ENCODE data around the gene VAV2.

The VAV2 gene

DNA sequence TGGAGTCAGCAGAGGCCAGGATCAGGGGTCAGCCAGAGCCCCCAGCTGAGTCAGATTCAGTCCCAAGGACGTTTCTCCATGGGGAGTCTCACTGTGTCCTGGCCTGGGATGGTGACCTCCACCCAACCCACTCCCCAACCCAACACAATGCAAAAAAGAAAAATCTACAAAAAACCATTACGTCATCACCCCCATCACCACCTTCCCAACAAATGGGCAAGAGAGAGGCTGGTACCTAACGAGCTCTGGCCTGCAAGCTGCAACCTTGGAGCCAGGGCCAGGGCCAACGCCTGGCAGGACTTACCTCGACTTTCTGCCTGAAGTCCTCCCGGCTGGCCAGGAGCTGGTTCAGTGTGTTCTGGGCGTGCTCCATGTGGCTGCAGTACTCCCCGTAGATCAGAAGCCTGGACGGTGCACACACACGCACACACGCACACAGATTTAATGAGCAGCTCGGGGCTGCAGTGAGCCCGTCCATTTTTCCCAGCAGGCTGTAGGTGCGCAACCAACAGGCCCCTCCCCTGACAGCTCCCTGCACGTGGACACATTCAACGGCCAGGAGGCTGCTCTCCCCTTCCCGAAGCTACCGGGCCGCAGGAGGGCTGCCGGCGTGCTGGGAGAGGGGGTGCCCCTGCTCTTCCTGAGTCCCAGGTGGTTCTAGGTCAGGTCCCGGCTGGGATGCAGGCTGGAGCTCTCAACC is 194.6 kb downstream of the VAV2 start:
- DNase-seq (ENCODE audit: low read depth in 2 of 2): no peak

DNA sequence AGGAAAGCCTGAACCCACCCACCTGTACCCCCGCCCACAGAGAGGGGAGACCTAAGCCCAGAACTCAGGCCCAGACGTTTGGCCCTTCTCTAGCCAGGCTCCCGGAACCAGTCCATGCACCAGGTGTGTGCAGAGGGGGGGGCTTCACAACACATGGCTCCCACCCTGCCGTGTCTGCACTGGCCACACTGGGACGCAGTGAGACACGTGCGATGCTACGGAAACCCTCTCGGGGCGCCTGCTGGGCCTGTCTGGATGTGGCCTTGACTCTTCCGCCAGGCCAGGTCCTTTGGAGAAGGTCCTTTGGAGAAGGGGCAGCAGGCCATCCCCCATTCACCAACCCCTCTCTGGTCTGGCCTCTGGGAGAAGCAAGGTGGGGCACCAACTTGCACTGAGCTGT is 195.6 kb downstream of the VAV2 start:
- DNase-seq (ENCODE audit: low read depth in 2 of 2): no peak

DNA sequence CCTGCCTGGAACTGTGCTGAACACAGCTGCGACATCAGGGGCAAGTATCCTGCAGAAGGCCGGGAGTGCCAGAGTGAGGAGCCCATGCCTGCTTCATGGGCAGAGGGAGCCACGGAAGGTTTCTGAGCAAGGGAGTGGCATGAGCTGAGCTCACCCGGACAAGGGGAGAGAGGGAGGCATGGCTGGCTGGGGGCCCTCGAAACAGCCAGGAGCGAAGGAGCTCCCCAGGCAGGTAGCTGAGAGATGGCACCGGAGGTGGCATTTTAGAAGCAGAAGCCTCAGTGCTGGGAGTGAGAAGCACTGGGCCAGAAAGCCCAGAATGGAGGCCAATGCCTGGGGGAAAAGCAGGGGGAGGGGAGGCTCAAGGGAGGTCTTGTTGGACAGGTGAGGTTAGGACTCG is 197.1 kb downstream of the VAV2 start:
- no peak for DNase-seq (ENCODE audit: low read depth in 2 of 2)

DNA sequence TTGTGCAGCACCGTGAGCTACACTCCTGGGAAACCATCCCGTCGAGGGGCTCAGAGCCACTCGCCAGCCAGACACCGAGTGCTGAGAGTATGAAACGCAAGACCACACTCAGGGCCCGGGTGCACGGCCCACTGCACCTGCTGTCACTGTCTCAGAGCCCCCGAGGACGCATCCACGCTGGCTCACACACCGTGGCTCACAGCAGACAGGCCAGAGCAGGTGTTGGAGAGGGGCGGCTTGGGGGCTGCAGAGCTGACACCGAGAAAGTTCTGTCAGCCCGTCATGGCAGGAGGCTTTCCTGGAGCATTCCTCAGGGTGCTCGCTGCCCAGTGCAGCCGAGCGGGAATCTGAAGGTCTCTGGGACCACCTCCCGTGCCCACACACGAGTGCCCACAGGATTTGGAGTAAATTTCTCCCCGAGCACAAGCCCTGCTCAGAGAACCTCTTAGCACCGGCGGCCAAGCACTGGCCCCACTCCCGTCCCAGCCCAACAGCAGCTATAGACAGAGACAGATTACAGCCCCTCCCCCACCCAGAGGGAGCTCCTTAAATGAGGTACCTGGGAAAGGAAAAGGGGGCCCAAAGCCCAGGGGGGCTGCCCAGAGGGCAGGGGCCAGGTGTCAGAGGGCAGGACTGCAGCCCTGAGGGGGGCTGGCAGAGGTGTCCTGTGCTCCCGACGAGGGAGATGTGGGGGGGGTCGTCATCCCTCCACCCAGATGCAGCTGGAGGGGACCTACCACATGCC is 197.9 kb downstream of the VAV2 start:
- no peak for DNase-seq (ENCODE audit: low read depth in 2 of 2)

DNA sequence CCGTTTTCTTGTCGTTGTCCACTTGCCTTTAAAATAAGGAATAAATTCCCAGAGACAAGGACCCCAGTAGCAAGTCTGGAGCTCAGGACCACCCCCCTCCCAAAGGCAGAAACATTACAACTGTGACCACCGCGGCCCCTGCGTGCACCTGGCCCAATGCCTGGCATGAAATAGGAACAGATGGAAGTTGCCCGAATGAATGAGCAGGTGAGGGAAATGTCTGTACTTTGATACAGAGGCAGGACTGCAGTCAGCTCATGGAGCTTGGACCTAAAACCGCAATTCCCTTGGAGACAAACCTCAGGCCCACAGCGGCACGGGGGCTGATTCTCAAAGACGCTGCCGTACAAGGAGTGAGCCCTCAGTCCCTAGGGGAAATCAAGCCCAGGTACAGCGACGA is 198.7 kb downstream of the VAV2 start:
- DNase-seq (ENCODE audit: low read depth in 2 of 2): no peak

DNA sequence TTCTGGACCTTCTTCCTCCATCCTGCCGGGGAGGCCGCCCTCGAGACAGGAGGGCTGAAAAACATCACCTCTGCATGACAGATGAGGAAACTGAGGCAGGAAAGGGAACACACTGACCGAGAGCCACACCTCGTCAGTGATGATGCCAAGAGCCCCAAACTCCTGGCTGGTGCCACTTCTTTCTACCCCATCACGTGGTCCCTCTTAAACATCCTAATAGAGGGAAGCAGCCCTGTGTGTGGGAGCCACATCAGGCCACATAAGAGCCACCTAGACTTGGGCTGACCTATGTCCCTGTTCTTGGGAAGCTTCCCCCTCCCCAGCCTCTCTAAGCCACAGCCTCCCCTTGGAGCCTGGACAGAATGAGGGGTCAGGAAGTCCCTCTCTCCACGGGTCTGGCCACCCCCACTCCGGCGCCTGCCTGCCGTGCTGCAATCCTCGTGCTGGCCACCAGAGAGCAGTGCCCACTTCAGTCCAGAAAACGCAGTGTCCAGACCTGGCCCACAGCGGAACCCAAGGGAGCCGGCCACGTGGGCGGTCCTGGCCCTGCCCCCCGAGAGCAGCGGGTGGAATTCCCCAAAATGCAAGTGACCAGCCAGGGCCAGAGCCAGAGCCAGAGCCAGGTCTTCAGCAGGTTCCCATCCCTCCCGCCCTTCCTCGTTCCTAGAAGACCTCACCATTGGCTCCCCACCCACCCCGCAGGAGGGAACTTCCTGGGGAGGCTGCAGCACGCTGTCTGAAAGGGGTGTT is 199.2 kb downstream of the VAV2 start:
- DNase-seq (ENCODE audit: low read depth in 2 of 2): peak; percentile 23 to 26

DNA sequence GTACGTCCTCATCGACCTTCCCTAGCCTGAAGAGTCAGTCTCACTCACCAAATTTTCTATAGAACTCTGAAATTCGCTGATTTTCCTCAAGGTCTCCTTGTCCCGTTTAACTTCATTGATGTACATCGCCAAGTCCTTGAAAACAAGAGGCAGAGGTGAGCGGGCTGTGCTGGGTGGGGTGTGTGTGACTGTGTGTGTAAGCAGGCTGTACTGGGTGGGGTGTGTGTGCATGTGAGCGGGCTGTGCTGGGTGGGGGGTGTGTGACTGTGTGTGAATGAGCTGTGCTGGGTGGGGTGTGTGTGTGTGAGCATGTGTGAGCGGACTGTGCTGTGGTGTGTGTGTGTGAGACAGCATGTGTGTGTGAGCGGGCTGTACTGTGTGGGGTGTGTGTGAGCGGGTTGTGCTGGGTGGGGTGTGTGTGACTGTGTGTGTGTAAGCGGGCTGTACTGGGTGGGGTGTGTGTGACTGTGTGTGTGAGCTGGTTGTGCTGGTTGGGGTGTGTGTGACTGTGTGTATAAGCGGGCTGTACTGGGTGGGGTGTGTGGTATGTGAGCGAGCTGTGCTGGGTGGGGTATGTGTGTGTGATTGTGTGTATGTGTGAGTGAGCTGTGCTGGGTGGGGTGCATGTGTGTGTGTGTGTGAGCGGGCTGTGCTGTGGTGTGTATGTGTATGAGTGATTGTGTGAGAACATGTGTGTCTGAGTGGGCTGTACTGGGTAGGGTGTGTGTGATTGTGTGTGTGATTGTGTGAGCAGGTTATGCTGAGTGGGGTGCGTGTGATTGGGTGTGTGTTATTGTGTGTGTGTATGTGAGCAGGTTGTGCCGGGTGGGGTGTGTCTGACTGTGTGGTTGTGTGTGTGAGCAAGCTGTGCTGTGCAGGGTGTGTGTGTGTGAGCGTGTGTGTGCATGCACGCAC is 200.1 kb downstream of the VAV2 start:
- DNase-seq (ENCODE audit: low read depth in 2 of 2): no peak

DNA sequence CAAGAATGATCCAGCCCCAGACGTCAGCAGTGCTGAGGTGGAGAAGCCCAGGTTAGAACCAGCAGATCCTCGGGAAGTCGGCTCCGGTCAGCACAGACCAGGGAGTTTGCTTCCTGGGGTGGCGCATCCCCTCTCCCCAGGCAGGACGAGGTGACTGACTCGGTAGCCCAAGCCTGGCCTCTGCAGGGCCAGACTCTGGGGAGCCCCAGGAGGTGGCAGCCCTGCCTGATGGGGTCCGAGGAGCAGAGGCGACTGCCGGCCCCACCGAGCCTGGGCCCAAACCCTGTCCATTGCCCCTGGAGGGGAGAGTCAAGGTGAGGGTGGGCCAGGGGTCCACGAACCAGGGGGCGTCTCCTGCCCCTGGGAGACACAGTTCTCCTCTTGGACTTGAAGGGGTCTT is 201.1 kb downstream of the VAV2 start:
- no peak for DNase-seq (ENCODE audit: low read depth in 2 of 2)

DNA sequence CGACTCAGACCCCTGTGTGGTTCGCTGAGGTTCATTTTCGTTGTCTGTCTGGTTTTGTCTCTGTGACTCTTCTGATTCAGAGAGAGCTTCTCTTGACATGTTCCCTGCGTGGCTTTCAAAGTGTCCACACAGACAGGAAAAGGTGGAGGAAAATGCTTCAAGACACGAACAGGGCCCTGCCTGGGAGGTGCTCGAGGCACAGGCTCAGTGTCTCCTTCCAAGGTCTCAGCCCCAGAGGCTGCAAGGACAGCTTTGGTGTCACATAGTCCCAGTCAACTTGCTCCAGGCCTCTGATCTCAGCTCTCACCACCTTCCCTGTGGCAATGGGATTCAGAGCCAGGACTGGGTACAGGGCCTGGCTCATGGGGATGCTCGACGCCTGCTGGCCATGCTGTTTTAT is 202.3 kb downstream of the VAV2 start:
- no peak for DNase-seq (ENCODE audit: low read depth in 2 of 2)

DNA sequence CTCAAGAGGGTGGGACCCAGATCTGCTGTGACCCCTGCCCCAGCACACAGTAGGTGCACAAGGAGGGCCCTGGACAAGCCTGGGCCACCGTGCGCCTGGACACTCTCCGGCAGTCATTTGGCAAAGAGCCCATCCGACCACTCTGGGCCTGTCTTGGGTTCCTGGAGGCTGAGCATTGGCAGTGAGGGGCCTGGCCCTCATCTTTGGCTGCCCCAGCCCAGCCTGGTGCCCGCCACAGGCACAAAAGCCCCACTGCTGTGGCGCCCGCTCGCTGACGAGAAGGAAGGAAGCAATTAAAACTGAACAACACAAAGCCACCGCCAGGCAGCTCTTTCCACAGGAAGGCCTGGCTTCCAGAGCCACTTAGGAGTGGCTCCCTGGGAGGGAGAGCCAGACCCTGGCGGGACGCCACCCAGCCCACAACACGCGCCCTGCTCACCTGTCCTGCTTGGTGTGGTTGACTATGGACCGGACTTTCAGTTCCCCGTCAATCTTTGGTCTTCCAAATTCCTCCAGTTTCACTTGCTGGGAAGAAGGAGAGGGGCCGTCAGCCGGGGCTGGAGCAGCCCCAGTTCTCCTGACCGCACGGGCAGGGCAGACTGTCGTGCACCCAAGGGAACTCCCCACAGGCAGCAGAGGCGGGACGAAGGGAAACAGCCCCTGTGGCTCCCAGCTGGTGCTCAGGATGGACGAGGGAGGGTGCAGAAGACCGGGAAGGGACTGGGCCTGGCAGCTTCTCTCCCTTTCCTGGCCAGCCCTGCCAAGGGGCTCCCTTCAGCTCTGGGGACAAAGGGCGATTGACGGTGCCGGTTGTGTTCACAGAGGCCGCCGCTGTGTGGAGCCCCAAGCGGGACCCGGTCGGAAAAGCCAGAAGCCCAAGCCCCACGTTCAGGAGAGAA is 203.1 kb downstream of the VAV2 start:
- DNase-seq (ENCODE audit: low read depth in 2 of 2): no peak

DNA sequence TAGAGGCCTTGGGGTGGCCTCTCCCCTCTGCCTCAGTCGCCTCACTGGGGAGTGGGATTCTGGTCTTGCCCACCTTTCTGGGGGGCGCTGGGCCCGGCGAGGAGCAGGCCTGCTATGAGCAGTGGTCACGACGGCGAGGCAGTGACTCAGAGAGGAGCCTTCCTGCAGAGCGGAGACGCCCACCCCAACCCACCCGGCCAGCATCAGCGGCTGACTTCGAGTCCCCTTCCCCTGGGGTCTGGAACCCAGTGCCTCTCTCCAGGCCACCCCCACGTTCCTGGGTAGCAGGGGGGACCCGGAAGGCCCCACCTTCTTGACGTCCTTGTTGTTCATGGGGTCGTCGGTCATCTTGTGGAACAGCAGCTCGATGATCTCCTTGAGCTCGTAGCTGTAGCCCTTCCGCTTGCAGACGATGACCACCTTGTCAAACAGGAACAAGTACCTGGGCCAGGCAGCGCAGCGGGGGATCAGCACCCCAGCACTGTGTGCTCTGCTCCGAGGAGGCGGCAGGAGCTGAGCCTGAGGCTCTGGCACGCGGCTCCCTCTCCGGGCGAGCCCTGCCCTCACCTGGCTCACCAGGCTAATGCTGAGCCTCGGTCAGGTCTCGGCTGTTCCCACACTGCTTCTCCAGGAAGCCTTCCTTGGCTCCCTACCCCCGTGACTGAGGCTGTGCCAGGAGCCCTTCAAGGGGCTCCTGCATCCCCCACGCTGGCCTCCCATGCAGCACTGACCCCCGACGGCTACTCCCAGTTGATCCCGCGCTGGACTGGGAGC is 203.9 kb downstream of the VAV2 start:
- DNase-seq (ENCODE audit: low read depth in 2 of 2): no peak

DNA sequence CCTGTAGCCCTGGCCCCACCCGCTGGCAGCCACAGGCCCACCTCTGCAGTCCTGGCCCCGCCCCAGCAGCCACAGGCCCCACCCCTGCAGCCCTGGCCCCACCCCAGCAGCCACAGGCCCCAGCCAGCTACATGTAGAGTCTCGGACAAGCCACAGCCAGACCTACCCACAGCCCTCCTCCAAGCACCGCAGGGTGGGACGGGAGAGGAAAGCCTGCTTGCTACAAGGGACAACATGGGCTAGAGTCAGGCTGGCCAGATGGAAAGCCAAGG is 204.4 kb downstream of the VAV2 start:
- DNase-seq (ENCODE audit: low read depth in 2 of 2): no peak

DNA sequence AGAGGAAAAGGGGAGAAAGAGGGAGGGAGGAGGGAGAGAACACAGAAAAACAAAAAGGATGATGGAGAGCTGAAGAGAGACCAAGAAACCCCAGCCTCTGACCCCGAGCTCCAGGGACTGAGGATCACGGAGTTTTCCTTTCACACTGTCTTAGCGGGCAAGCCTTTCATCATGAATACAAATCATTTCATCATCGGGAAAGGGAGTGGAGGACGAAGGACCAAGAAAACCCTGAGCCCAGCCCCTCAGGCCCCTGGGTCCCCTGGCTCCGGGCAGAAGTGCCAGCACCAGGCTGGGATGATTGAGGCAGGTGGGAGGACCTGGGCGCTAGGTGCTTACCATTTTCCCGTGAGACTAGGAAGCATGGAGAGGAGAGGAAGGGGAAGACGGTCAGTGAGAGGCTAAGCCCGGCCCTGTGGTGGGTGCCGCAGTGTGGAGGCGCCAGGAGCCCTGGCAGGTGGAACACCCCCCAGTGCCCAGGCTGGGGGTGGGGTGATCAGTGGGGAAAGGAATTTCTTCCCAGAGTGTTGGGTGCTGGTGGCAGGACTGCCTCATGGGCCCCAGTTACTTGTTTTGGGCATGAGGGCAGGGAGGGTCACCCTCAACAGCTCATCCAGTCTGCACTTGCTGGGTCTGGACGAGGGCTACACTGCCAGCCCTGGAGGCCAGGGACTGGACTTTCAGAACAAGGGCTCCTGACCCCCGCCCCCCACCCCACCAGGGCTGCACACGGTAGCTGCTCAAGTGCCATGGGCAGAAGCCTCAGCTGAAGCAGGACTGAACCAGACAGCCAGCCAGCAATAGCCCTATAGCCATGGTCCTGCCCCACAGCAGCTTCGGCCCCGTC is 205.0 kb downstream of the VAV2 start:
- no peak for DNase-seq (ENCODE audit: low read depth in 2 of 2)

DNA sequence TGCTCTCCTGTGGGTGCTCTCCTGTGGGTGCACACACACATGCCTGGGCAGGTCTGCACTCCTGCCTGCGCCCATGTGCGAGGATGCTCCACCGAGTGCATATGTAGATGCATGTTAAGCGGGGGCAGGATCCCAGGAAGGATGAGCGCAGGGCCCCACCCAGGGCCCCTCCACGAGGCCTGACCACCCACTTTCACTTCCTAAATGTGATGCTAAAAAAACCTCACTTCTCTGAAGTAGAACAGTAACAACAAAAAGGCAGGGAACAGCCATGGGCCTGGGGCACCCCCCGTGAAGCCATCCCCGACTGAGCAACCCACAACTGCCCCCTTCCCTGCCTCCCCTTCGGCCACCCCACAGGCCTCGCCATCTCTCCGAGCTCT is 205.8 kb downstream of the VAV2 start:
- no peak for DNase-seq (ENCODE audit: low read depth in 2 of 2)

DNA sequence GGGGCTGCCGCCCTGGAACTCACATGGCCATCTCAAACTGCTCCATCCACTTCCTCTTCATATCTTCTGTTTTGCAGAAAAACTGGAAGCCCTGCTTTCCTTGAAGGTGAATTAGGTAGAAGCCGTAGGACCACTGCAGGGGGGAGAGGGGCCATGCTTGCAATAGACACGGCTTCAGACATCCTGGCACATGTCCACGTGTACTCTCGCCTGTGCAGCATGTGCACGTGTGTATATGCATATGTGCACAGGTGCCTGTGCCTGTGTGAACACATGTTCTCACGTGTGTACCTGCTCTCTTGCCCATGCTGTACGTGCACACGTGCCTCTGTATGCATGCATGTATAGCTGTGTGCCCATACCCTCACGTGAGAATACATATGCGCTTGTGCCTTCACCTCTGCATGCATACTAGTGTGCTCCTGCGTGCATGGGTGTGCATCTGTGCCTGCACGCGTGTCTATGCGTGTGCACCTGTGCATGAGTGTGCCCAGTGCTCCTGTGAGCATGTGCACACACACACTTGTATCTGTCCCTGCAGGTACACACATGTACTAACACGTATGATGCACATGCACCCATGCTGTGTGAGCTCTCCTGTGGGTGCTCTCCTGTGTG is 206.3 kb downstream of the VAV2 start:
- no peak for DNase-seq (ENCODE audit: low read depth in 2 of 2)

DNA sequence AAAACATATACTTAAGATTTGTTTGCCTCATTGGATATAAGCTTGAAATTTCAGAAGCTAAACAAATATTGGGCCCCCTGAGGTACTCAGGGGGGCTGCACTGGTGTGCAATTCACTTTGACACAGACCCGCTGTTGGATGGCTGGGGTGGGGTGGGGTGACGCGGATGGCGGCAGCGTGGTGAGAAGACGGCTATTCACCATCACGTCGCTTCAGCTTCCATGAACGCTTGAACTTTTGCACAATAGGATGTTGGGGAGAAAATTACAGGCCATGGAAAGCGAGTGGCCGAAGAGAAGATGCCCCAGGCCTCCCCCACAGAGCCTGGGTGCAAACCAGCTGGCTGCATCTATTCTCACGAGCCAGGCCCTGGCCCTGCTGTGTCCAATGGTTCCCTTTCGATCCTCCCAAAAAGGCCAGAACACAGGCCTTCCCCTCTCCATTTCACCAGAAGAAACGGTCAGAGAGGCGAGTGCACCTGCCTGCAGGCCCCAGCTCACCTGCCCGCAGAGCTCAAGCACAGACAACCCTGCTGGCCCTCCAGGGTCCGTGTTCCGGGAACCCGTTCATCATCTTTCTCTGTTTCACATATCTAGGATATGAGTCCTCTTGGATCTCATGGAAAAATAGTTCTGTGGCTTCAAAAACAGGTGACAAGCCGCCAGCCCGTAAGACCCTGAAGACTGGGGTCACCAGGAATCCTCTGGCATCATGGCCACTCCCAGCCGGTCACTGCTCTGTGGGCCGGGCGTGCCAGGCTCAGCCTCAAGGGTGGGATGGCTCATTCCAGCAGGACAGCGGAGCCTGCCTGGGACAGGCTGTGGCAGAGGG is 207.2 kb downstream of the VAV2 start:
- no peak for DNase-seq (ENCODE audit: low read depth in 2 of 2)

DNA sequence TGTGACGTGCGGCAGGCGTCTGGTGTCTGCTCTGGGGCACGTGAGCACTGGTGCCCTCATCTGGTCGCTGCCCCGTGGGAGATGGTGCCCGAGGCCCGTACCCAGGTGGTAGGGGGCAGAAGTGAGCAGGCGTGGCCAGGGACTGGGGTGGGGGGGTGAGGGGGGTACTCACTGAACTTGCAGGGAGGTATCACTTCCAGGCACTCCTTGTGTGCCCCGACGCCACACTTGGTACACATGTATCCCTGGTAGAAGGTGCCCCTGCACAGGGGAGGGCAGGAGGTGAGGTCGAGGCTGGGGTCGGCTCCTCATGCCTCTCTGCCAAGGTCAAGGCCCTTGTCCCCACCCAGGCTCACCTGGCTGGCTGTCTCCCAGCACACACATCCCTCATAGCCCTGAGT is 208.8 kb downstream of the VAV2 start:
- DNase-seq (ENCODE audit: low read depth in 2 of 2): no peak
